ENCODE measurements around the gene SLC38A2.

- TF ChIP-seq POLR2AphosphoS5 (IDR thresholded peaks at IDR 0.05) (no peak), POLR2A (IDR thresholded peaks at IDR 0.05) (no peak)
- TF ChIP-seq, protein P1, sequence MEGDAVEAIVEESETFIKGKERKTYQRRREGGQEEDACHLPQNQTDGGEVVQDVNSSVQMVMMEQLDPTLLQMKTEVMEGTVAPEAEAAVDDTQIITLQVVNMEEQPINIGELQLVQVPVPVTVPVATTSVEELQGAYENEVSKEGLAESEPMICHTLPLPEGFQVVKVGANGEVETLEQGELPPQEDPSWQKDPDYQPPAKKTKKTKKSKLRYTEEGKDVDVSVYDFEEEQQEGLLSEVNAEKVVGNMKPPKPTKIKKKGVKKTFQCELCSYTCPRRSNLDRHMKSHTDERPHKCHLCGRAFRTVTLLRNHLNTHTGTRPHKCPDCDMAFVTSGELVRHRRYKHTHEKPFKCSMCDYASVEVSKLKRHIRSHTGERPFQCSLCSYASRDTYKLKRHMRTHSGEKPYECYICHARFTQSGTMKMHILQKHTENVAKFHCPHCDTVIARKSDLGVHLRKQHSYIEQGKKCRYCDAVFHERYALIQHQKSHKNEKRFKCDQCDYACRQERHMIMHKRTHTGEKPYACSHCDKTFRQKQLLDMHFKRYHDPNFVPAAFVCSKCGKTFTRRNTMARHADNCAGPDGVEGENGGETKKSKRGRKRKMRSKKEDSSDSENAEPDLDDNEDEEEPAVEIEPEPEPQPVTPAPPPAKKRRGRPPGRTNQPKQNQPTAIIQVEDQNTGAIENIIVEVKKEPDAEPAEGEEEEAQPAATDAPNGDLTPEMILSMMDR (IDR thresholded peaks at IDR 0.05): no peak
These were observed 40.3 kb upstream of the SLC38A2 start for GRCh38 chr12:46412857-46413256.

All from transverse colon (tissue), 4 donors.